ENCODE measurements around the gene RAET1L. TPM values are rescaled to one million over a fixed set of nuclear protein-coding genes. Genes with fewer than 3 reads are reported as not detected.
A peak's percentile ranks its signal among the peaks of the same experiment; 100 is the strongest.

The RAET1L gene
- total RNA-seq, 2 donors from 2014 or later: not detected

- H3K27me3 ChIP-seq (ENCODE audit: control insufficient read depth, insufficient read depth, low read length, poor library complexity, severe bottlenecking): peaks cover 76% of the 10 kb centered on the region
- H3K9ac ChIP-seq (ENCODE audit: extremely low read depth, low read length, poor library complexity, severe bottlenecking): no peak overlapping the region
- Mint-ChIP-seq H3K27ac (no peak overlapping the region), H3K27me3 (ENCODE audit: insufficient read depth) (peaks cover 74% of the 10 kb centered on the region), H3K9me3 (no peaks in the 10 kb centered on the region), H3K4me3 (no peak overlapping the region), H3K36me3 (ENCODE audit: low read depth) (no peaks in the 10 kb centered on the region), H3K4me1 (peaks cover 6% of the 10 kb centered on the region)
- no peaks in the 10 kb centered on the region for H3K36me3 ChIP-seq (ENCODE audit: control insufficient read depth, insufficient read depth, low read length)
- WGBS, 2 experiments (ENCODE audit: insufficient coverage in 1 of 2, insufficient read length in 1 of 2): 70 to 83% methylated on average over 5 to 6 of the region's 7 CpGs
- peak; percentile 79 for TF ChIP-seq CTCF (conservative IDR thresholded peaks at IDR 0.05)
- H3K4me3 ChIP-seq (ENCODE audit: low read length): no peak overlapping the region
- no peak overlapping the region for H3K27ac ChIP-seq (ENCODE audit: low read depth, low read length)
- H3K9me3 ChIP-seq (ENCODE audit: control insufficient read depth, low read length): no peaks in the 10 kb centered on the region
- H3K4me1 ChIP-seq (ENCODE audit: control insufficient read depth, insufficient read depth, low read length): no peaks in the 10 kb centered on the region
- DNase-seq: peak; percentile 67
Measured at GRCh38 chr6:150006961-150007464, 18.3 kb downstream of the RAET1L start.

DNA sequence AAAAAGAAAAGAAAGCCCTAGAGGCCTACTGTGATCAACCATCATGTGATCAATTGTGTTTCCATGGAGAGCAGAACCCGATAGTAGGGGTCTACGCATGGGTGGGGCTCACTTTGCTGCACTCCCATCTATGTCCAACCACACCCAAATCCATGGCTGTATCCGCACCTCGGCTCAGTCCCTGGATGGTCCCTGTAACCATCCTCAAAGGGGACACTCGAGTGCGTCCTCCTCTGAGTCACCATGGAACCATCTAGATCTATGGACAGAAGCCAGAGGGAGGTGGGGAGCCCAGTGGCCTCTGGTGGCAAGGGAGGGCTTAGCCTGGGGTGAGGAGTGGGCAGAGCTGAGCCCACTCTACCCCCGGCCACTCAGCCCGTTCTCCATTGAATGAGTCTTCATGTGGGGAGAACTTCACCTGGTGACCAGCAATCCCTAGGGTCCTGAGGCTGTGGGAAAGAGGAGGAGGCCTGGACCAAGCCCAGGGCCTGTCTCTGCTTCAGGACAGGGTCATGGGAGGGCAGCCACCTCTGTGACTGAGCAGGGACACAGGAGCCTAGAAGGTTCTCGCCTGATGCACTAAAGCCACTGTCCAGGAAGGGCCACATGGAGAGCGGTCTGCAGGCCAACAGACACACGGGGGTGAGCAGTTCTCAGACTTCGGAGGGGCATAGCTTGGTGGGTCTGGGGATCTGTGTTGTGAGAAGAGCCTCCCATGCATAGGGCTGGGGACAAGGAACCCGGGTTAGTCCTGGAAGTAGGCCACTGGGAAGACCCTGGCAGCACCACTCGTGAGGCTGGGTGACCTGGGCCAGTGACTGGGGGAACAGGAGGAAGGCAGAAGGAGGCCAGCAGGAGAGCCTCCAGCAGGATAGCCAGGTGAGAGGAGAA lies 19.3 kb downstream of the RAET1L start:
- H3K27ac ChIP-seq (ENCODE audit: low read depth, low read length): no peak overlapping the region
- H3K9ac ChIP-seq (ENCODE audit: extremely low read depth, low read length, poor library complexity, severe bottlenecking): no peak overlapping the region
- H3K4me1 ChIP-seq (ENCODE audit: control insufficient read depth, insufficient read depth, low read length): no peaks in the 10 kb centered on the region
- Mint-ChIP-seq H3K4me3 (peak overlapping the region; percentile 77), H3K27ac (peak overlapping the region; percentile 82), H3K36me3 (ENCODE audit: low read depth) (no peaks in the 10 kb centered on the region), H3K27me3 (ENCODE audit: insufficient read depth) (peaks cover 64% of the 10 kb centered on the region), H3K4me1 (peaks cover 6% of the 10 kb centered on the region), H3K9me3 (no peaks in the 10 kb centered on the region)
- no peaks in the 10 kb centered on the region for H3K36me3 ChIP-seq (ENCODE audit: control insufficient read depth, insufficient read depth, low read length)
- no peaks in the 10 kb centered on the region for H3K9me3 ChIP-seq (ENCODE audit: control insufficient read depth, low read length)
- peak; percentile 36 for DNase-seq
- TF ChIP-seq CTCF (conservative IDR thresholded peaks at IDR 0.05): no peak
- WGBS, 2 experiments (ENCODE audit: insufficient coverage in 1 of 2, insufficient read length in 1 of 2): 74 to 93% methylated on average over 8 to 14 of the region's 14 CpGs
- H3K4me3 ChIP-seq (ENCODE audit: low read length): peak overlapping the region; percentile 83
- H3K27me3 ChIP-seq (ENCODE audit: control insufficient read depth, insufficient read depth, low read length, poor library complexity, severe bottlenecking): peaks cover 66% of the 10 kb centered on the region

- Histone ChIP-seq H3K4me1 (ENCODE audit: control insufficient read depth, insufficient read depth, low read length) (no peaks in the 10 kb centered on the region), H3K27me3 (ENCODE audit: control insufficient read depth, insufficient read depth, low read length, poor library complexity, severe bottlenecking) (peaks cover 57% of the 10 kb centered on the region), H3K36me3 (ENCODE audit: control insufficient read depth, insufficient read depth, low read length) (no peaks in the 10 kb centered on the region), H3K9ac (ENCODE audit: extremely low read depth, low read length, poor library complexity, severe bottlenecking) (no peak overlapping the region), H3K9me3 (ENCODE audit: control insufficient read depth, low read length) (no peaks in the 10 kb centered on the region), H3K4me3 (ENCODE audit: low read length) (peak overlapping the region; percentile 83), H3K27ac (ENCODE audit: low read depth, low read length) (no peak overlapping the region)
- Mint-ChIP-seq H3K27me3 (ENCODE audit: insufficient read depth) (peaks cover 55% of the 10 kb centered on the region), H3K4me1 (peaks cover 6% of the 10 kb centered on the region), H3K36me3 (ENCODE audit: low read depth) (peaks cover 1% of the 10 kb centered on the region), H3K9me3 (no peaks in the 10 kb centered on the region), H3K4me3 (peak overlapping the region; percentile 77), H3K27ac (peak overlapping the region; percentile 82)
- DNase-seq: peak; percentile 99
- 0 to 1% methylated on average over 28 to 79 of the region's 79 CpGs for WGBS, 2 experiments (ENCODE audit: insufficient coverage in 1 of 2, insufficient read length in 1 of 2)
- TF ChIP-seq CTCF (conservative IDR thresholded peaks at IDR 0.05): peak; percentile 15
Measured at GRCh38 chr6:150004783-150005717, 20.3 kb downstream of the RAET1L start.
